ENCODE measurements around the gene SLPI.

- TF ChIP-seq YY1 (IDR thresholded peaks at IDR 0.05; ENCODE audit: insufficient read depth, insufficient read length) (no peak), ZNF274 (IDR thresholded peaks at IDR 0.05; ENCODE audit: low read depth, low read length) (no peak)
Observed at GRCh38 chr20:45246109-45246508, 8.3 kb downstream of the SLPI start.
